GM19372 (cell line): ENCODE data around the gene HES6.

Source experiments
- ATAC-seq: cut with Tn5 transposase; IDR thresholded peaks from one replicate; pipeline ENCODE4 v1.9.1; 2021; ENCODE audit warnings: mild to moderate bottlenecking, low read depth, moderate library complexity; ENCODE audit not compliant: unreplicated experiment

Gene HES6

GRCh38 chr2:238203973-238204683 is 35.7 kb downstream of the HES6 start:
- ATAC-seq, result peak; percentile 8

DNA sequence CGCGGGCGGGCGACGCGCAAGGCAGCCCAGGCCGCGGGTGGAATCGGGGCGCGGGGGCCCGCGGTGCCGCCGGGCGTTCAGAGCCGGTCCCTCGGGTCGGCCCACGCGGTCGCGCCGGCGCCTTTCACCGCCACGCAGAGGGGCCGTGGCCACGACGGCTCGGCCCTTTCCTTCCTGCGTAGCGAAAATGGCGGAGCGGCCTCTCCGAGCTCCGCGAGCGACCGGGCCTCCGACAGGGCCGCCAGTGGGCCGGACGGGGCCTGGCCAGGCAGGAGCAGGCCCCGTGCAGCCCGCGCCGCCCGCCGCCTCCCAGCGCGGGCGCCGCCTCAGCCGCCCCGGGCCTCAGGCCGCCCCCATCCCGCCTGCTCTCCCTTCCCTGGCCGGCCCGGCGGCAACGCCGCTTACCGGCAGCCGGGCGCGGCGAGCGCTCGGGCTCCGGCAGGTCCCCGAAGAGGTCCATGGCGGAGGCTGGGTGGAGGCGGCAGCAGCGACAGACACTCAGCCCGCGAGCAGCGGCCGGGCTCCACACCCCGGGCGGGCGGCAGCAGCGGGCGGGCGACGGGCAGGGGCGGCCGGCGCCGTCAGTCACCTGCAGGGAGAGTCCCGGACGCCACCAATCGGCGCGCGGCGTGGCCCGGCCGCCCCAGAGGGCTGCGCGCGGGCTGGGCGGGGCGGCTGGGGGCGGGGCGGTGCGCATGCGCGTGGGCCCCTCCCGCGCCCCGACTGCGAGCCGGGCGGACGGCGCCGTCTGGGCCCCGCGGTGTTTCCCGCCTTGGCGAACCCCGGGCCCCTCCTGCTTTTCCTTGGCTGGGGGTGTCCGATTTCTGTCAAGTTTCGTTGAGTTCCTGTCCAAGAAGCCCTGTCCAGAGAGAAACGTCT is 36.5 kb downstream of the HES6 start, which contains the start of gene ILKAP:
Gene ILKAP (minus strand): TSS at position 602 of the 879 bp plus-strand sequence. CDS start 142 bp downstream, at position 460.
- peak; percentile 94 for ATAC-seq

- no peak for ATAC-seq
Observed at GRCh38 chr2:238202326-238203093, 37.3 kb downstream of the HES6 start.

GRCh38 chr2:238190445-238190844 is 49.4 kb downstream of the HES6 start:
- ATAC-seq, result no peak
